RWPE2 (cell line): ENCODE data around the gene TOP2B.

ENCODE experiments used
- ATAC-seq: fragments of 200-7000 bp; cut with Tn5 transposase; 3 replicates; pipeline ENCODE4 v1.9.1; 2021; ENCODE audit warnings: low read depth
- DNase-seq: peaks from one replicate; pipeline ENCODE4 v3.0.0-alpha.2; 2020; ENCODE audit warnings: low spot score
- H3K27ac ChIP-seq: fragments of 450-650 bp; 2 replicates; pipeline ENCODE4 v1.5.1; 2017; ENCODE audit warnings: mild to moderate bottlenecking; ENCODE audit not compliant: poor library complexity, severe bottlenecking
- H3K27me3 ChIP-seq: fragments of 250-450 bp; sonication (Bioruptor Pico); 2 replicates; pipeline ENCODE4 v1.5.1; 2021; ENCODE audit warnings: mild to moderate bottlenecking, moderate library complexity; ENCODE audit not compliant: insufficient read depth, poor library complexity, severe bottlenecking
- H3K36me3 ChIP-seq: fragments of 250-450 bp; sonication (Bioruptor Pico); 2 replicates; pipeline ENCODE4 v1.5.1; 2020; ENCODE audit warnings: low read depth, mild to moderate bottlenecking, moderate library complexity
- H3K4me1 ChIP-seq: fragments of 250-450 bp; sonication (Bioruptor Pico); 2 replicates; pipeline ENCODE4 v1.5.1; 2021; ENCODE audit warnings: mild to moderate bottlenecking, moderate library complexity; ENCODE audit not compliant: insufficient read depth, poor library complexity, severe bottlenecking
- H3K4me3 ChIP-seq: fragments of 250-450 bp; sonication (Bioruptor Pico); 2 replicates; pipeline ENCODE4 v1.5.1; 2021; ENCODE audit warnings: mild to moderate bottlenecking, moderate library complexity; ENCODE audit not compliant: severe bottlenecking
- H3K9me3 ChIP-seq: fragments of 250-450 bp; sonication (Bioruptor Pico); 2 replicates; pipeline ENCODE4 v1.5.1; 2021; ENCODE audit warnings: mild to moderate bottlenecking, moderate library complexity; ENCODE audit not compliant: severe bottlenecking
- TF ChIP-seq, protein P1 (sequence below): fragments of 450-650 bp; IDR thresholded peaks from one replicate; pipeline ENCODE4 v1.5.1; 2017; ENCODE audit warnings: mild to moderate bottlenecking, moderate library complexity; ENCODE audit not compliant: poor library complexity, severe bottlenecking

Gene TOP2B

DNA sequence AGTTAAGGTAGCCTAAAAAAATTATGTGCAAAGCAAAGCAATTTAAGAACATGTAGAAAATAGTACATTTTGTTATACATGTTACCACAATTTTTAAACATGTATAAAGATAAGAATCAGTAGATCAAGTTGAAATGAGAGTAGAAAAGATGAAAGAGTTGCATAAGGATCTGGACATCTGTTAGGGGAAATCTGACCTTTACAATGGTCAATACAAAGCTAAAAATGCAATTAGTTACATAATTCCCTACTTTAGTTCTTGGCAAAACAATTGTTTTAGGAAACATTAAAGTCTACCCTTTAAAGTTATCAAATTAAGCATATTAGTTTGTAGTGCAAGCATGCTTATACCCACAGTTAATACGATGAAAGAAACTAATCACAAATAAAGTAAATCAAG lies 32.7 kb downstream of the TOP2B start:
- no peaks in the 10 kb centered on the region for H3K27me3 ChIP-seq
- no peak overlapping the region for H3K27ac ChIP-seq
- no peak for ATAC-seq
- TF ChIP-seq, protein P1, sequence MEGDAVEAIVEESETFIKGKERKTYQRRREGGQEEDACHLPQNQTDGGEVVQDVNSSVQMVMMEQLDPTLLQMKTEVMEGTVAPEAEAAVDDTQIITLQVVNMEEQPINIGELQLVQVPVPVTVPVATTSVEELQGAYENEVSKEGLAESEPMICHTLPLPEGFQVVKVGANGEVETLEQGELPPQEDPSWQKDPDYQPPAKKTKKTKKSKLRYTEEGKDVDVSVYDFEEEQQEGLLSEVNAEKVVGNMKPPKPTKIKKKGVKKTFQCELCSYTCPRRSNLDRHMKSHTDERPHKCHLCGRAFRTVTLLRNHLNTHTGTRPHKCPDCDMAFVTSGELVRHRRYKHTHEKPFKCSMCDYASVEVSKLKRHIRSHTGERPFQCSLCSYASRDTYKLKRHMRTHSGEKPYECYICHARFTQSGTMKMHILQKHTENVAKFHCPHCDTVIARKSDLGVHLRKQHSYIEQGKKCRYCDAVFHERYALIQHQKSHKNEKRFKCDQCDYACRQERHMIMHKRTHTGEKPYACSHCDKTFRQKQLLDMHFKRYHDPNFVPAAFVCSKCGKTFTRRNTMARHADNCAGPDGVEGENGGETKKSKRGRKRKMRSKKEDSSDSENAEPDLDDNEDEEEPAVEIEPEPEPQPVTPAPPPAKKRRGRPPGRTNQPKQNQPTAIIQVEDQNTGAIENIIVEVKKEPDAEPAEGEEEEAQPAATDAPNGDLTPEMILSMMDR = no peak
- no peaks in the 10 kb centered on the region for H3K4me1 ChIP-seq
- no peak overlapping the region for H3K4me3 ChIP-seq
- no peaks in the 10 kb centered on the region for H3K9me3 ChIP-seq
- peaks cover 94% of the 10 kb centered on the region for H3K36me3 ChIP-seq
- DNase-seq = no peak

- Histone ChIP-seq H3K9me3 (no peaks in the 10 kb centered on the region), H3K36me3 (peaks cover 75% of the 10 kb centered on the region), H3K4me1 (no peaks in the 10 kb centered on the region), H3K4me3 (no peak overlapping the region), H3K27ac (no peak overlapping the region), H3K27me3 (no peaks in the 10 kb centered on the region)
- DNase-seq (no peak), ATAC-seq (no peak)
- TF ChIP-seq, protein P1 = no peak
Observed at GRCh38 chr3:25621087-25621486, 43.6 kb downstream of the TOP2B start.

- DNase-seq (no peak), ATAC-seq (no peak)
- TF ChIP-seq, protein P1 = no peak
- no peak overlapping the region for H3K4me3 ChIP-seq
- H3K9me3 ChIP-seq = no peaks in the 10 kb centered on the region
- H3K27ac ChIP-seq = no peak overlapping the region
- no peaks in the 10 kb centered on the region for H3K27me3 ChIP-seq
- H3K4me1 ChIP-seq = no peaks in the 10 kb centered on the region
- H3K36me3 ChIP-seq = peaks cover 75% of the 10 kb centered on the region
Observed at GRCh38 chr3:25620493-25620892, 44.2 kb downstream of the TOP2B start.

DNA sequence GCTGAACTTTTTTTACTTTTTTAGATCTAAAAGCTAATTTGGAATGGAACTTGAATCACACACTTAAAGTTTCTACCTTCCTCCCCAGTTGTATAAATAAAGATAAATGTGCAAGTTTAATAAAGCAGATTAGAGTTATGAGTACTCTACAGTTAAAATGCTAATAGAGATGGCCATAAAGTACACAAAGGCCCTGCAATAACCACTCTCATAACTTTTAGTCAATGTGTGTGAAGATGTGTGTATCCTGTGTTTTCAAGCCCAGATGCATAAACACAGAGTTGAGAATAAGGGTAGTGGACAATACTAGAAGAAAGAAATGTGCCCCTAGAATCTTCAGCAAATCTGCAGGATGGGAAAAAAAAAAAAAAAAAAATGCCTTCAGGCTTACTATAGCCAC lies 45.3 kb downstream of the TOP2B start:
- H3K36me3 ChIP-seq = peaks cover 75% of the 10 kb centered on the region
- ATAC-seq (no peak), DNase-seq (no peak)

DNA sequence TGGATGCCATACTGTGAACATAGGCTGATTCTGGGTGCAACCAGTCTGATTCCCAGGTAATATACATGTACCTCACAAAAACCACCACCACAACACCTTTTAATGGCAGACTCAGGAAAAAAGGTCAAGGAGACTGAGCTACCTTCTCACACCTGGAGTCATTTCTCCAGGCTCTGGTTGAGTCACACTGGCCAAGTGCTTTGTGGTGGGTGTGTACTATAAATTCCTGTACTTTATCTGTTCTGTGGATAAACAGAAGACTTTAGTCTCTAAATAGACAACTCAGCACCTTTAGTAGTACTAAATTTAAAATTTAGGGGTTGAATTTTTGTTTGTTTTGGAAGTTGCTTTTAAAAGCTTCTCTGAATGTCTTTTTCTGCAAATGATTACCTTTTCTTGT lies 46.7 kb downstream of the TOP2B start:
- Histone ChIP-seq H3K4me1 (no peaks in the 10 kb centered on the region), H3K4me3 (no peak overlapping the region), H3K36me3 (peaks cover 70% of the 10 kb centered on the region), H3K9me3 (no peaks in the 10 kb centered on the region), H3K27ac (no peak overlapping the region), H3K27me3 (no peaks in the 10 kb centered on the region)
- TF ChIP-seq, protein P1 = no peak
- DNase-seq = no peak
- ATAC-seq = peak; percentile 58; the same call in 1 of the 3 replicates

More for the DNA sequence above, 45.3 kb downstream of the TOP2B start:
- no peak overlapping the region for H3K27ac ChIP-seq
- no peak overlapping the region for H3K4me3 ChIP-seq
- H3K9me3 ChIP-seq = no peaks in the 10 kb centered on the region
- TF ChIP-seq, protein P1 = no peak
- H3K4me1 ChIP-seq = no peaks in the 10 kb centered on the region
- H3K27me3 ChIP-seq = no peaks in the 10 kb centered on the region
